ENCODE measurements around the gene GPATCH8. TPM values are rescaled to one million over a fixed set of nuclear protein-coding genes. Genes with fewer than 3 reads are reported as not detected.

The GPATCH8 gene
- polyA plus RNA-seq, 1 of the 3 experiments (the other 2 are of a cell fraction), result 12.7 TPM

- CTCF ChIA-PET, result no interaction called here
- Histone ChIP-seq H3K79me2 (ENCODE audit: insufficient read depth) (peaks cover 34% of the 10 kb centered on the region), H3K36me3 (replicated peaks in 1 of 2; ENCODE audit: control insufficient read depth in 1 of 2, insufficient read depth in 2 of 2, low read length in 1 of 2) (peaks cover 0 to 5% of the 10 kb centered on the region in 2 experiments), H3K9me3 (no peaks in the 10 kb centered on the region), H3F3A (replicated peaks; ENCODE audit: insufficient read depth) (peaks cover 3% of the 10 kb centered on the region), H3K27ac (ENCODE audit: low read depth in 2 of 2, low read length in 1 of 2) (no peak overlapping the region), H2AFZ (ENCODE audit: low read depth) (no peak overlapping the region), H3K9ac (no peak overlapping the region), H3K4me1 (ENCODE audit: control insufficient read depth in 1 of 2, insufficient read depth in 2 of 2, low read depth in 1 of 2, low read length in 1 of 2) (no peaks in the 10 kb centered on the region), H3K9me2 (no peaks in the 10 kb centered on the region), H4K20me1 (ENCODE audit: insufficient read depth) (no peaks in the 10 kb centered on the region), H3K27me3 (ENCODE audit: insufficient read depth) (no peaks in the 10 kb centered on the region), H3K4me3 (ENCODE audit: low read depth in 2 of 2, low read length in 1 of 2) (no peak overlapping the region), H3K4me2 (no peak overlapping the region)
- TF ChIP-seq EZH2phosphoT487 (IDR thresholded peaks at IDR 0.05; ENCODE audit: borderline replicate concordance, low read depth), result no peak
- no peak for TF ChIP-seq NRF1 (IDR thresholded peaks at IDR 0.05; ENCODE audit: low read depth, low read length)
- TF ChIP-seq USF2 (IDR thresholded peaks at IDR 0.05; ENCODE audit: borderline replicate concordance, low read depth, low read length), result no peak
- no peak for TF ChIP-seq GABPA (IDR thresholded peaks at IDR 0.05; ENCODE audit: low read depth)
- TF ChIP-seq JUND (IDR thresholded peaks at IDR 0.05), result no peak
- TF ChIP-seq RCOR1 (IDR thresholded peaks at IDR 0.05; ENCODE audit: low read length), result no peak
- no peak for TF ChIP-seq PBX3 (IDR thresholded peaks at IDR 0.05)
- TF ChIP-seq MEF2A (IDR thresholded peaks at IDR 0.05; ENCODE audit: borderline replicate concordance, low read depth), result no peak
- TF ChIP-seq RXRA (IDR thresholded peaks at IDR 0.05; ENCODE audit: borderline replicate concordance, low read depth), result no peak
- 90% methylated on average over 8 of the region's 8 CpGs for WGBS (ENCODE audit: low lambda C conversion rate)
- POLR2A ChIA-PET, result no interaction called here
- no peak for DNase-seq
Observed at GRCh38 chr17:44451832-44452231, 51.4 kb downstream of the GPATCH8 start.

GRCh38 chr17:44451016-44451627 lies 52.1 kb downstream of the GPATCH8 start:
- Histone ChIP-seq H3K79me2 (ENCODE audit: insufficient read depth) (peaks cover 34% of the 10 kb centered on the region), H3K9me2 (no peaks in the 10 kb centered on the region), H3K9me3 (no peaks in the 10 kb centered on the region), H3K9ac (no peak overlapping the region), H3K4me3 (ENCODE audit: low read depth in 2 of 2, low read length in 1 of 2) (no peak overlapping the region), H4K20me1 (ENCODE audit: insufficient read depth) (no peaks in the 10 kb centered on the region), H3K4me1 (ENCODE audit: control insufficient read depth in 1 of 2, insufficient read depth in 2 of 2, low read depth in 1 of 2, low read length in 1 of 2) (no peaks in the 10 kb centered on the region), H3K27me3 (ENCODE audit: insufficient read depth) (no peaks in the 10 kb centered on the region), H3F3A (replicated peaks; ENCODE audit: insufficient read depth) (peaks cover 3% of the 10 kb centered on the region), H3K36me3 (replicated peaks in 1 of 2; ENCODE audit: control insufficient read depth in 1 of 2, insufficient read depth in 2 of 2, low read length in 1 of 2) (peaks cover 0 to 5% of the 10 kb centered on the region in 2 experiments), H3K27ac (ENCODE audit: low read depth in 2 of 2, low read length in 1 of 2) (no peak overlapping the region), H2AFZ (ENCODE audit: low read depth) (no peak overlapping the region), H3K4me2 (no peak overlapping the region)
- TF ChIP-seq REST (IDR thresholded peaks at IDR 0.05; ENCODE audit: low read depth, low read length), result no peak
- TF ChIP-seq SMC3 (IDR thresholded peaks at IDR 0.05; ENCODE audit: low read depth, low read length), result no peak
- no peak for TF ChIP-seq RFX5 (IDR thresholded peaks at IDR 0.05; ENCODE audit: low read length)
- no peak for TF ChIP-seq FOXJ3 (CRISPR knock-in tag; IDR thresholded peaks at IDR 0.05)
- no peak for TF ChIP-seq RCOR1 (IDR thresholded peaks at IDR 0.05; ENCODE audit: low read length)
- no peak for DNase-seq
- WGBS (ENCODE audit: low lambda C conversion rate), result 89% methylated on average over 6 of the region's 6 CpGs
- POLR2A ChIA-PET, result no interaction called here
- CTCF ChIA-PET, result no interaction called here
